Spinal cord (tissue), 10 donors: Measurements from ENCODE around the gene NT5C1A. TPM values are rescaled to one million over a fixed set of nuclear protein-coding genes. Genes with fewer than 3 reads are reported as not detected.

Experiments
- DNase-seq, 6 donors: peaks; one replicate each; pipeline versions ENCODE4 v3.0.0 to v3.0.0-alpha.2; 2013 to 2015; ENCODE audit warnings: low spot score in 6 of 6, low read depth in 4 of 6
- H3K27ac ChIP-seq: one replicate; pipeline ENCODE4 v1.5.1; 2013; ENCODE audit warnings: low read depth, low read length, control low read depth
- H3K27me3 ChIP-seq: one replicate; pipeline ENCODE4 v1.6.1; 2013; ENCODE audit warnings: low read length; ENCODE audit not compliant: control insufficient read depth, insufficient read depth
- H3K36me3 ChIP-seq: one replicate; pipeline ENCODE4 v1.6.1; 2013; ENCODE audit warnings: low read length; ENCODE audit not compliant: control insufficient read depth, insufficient read depth
- H3K4me1 ChIP-seq: one replicate; pipeline ENCODE4 v1.6.1; 2013; ENCODE audit warnings: low read length; ENCODE audit not compliant: control insufficient read depth, insufficient read depth
- H3K4me3 ChIP-seq: one replicate; pipeline ENCODE4 v1.5.1; 2013; ENCODE audit warnings: low read depth, low read length, control low read depth
- H3K9me3 ChIP-seq: one replicate; pipeline ENCODE4 v1.6.1; 2013; ENCODE audit warnings: low read length; ENCODE audit not compliant: control insufficient read depth, insufficient read depth
- WGBS: methylation state at CpG from one replicate; pipeline ENCODE4 v1.1.5; 2013; ENCODE audit warnings: missing lambda C conversion rate; ENCODE audit not compliant: insufficient coverage; 5-methylcytosine and 5-hydroxymethylcytosine counted together
- polyA plus RNA-seq, 2 donors: library from polyadenylated mRNA; unstranded; fragments of 120-200 nt; gene quantifications; one replicate each; pipeline ENCODE4 v1.2.1, GENCODE V29; 2013; ENCODE audit not compliant: insufficient read length in 2 of 2
- total RNA-seq, 2 donors: library from RNA; depleted of rRNA in 1 of 2; stranded (reverse); fragments of 120-200 nt in 1 of 2; fragments of >200 nt in 1 of 2; gene quantifications; one replicate each; pipeline versions ENCODE4 v1.2.3 to v1.2.4, GENCODE V29; 2013 to 2014
- donor health status: healthy.

Gene NT5C1A
- total and polyA plus RNA-seq, 4 donors, result 1.5 to 5.4 (median 2.8) TPM

- H3K36me3 ChIP-seq, result no peaks in the 10 kb centered on the region
- peak in 3 of 6 donors; percentile 24 to 56 (median 53) for DNase-seq
- peak overlapping the region; percentile 29 for H3K27ac ChIP-seq
- H3K27me3 ChIP-seq, result no peaks in the 10 kb centered on the region
- H3K4me1 ChIP-seq, result peaks cover 16% of the 10 kb centered on the region
- no peaks in the 10 kb centered on the region for H3K9me3 ChIP-seq
- 30% methylated on average over 7 of the region's 12 CpGs for WGBS
- no peak overlapping the region for H3K4me3 ChIP-seq
These were observed 25.4 kb downstream of the NT5C1A start for GRCh38 chr1:39646232-39647081.

GRCh38 chr1:39645411-39646043 is 26.4 kb downstream of the NT5C1A start:
- Histone ChIP-seq H3K27ac (no peak overlapping the region), H3K4me1 (peaks cover 16% of the 10 kb centered on the region)

GRCh38 chr1:39643705-39644104 is 28.2 kb downstream of the NT5C1A start:
- H3K9me3 ChIP-seq, result no peaks in the 10 kb centered on the region
- no peak overlapping the region for H3K27ac ChIP-seq
- H3K4me1 ChIP-seq, result peaks cover 21% of the 10 kb centered on the region
- DNase-seq, result no peak
- no peaks in the 10 kb centered on the region for H3K36me3 ChIP-seq
- no peak overlapping the region for H3K4me3 ChIP-seq
- WGBS, result 93% methylated on average over 2 of the region's 3 CpGs
- H3K27me3 ChIP-seq, result peaks cover 16% of the 10 kb centered on the region

More at GRCh38 chr1:39645411-39646043, 26.4 kb downstream of the NT5C1A start:
- Histone ChIP-seq H3K36me3 (no peaks in the 10 kb centered on the region), H3K27me3 (peaks cover under 1% of the 10 kb centered on the region), H3K4me3 (no peak overlapping the region), H3K9me3 (no peaks in the 10 kb centered on the region)
- DNase-seq, result no peak
- 80% methylated on average over 3 of the region's 3 CpGs for WGBS

- Histone ChIP-seq H3K27me3 (peaks cover 23% of the 10 kb centered on the region), H3K4me3 (no peak overlapping the region), H3K4me1 (peaks cover 22% of the 10 kb centered on the region), H3K36me3 (no peaks in the 10 kb centered on the region), H3K9me3 (no peaks in the 10 kb centered on the region), H3K27ac (no peak overlapping the region)
- 64% methylated on average over 2 of the region's 4 CpGs for WGBS
- no peak for DNase-seq
These were observed 29.1 kb downstream of the NT5C1A start for GRCh38 chr1:39642796-39643195.

GRCh38 chr1:39640861-39641260 is 31.0 kb downstream of the NT5C1A start:
- no peak for DNase-seq
- 95% methylated on average over 8 of the region's 8 CpGs for WGBS
- Histone ChIP-seq H3K27me3 (peaks cover 26% of the 10 kb centered on the region), H3K36me3 (no peaks in the 10 kb centered on the region), H3K9me3 (no peaks in the 10 kb centered on the region), H3K4me1 (peaks cover 22% of the 10 kb centered on the region), H3K27ac (no peak overlapping the region), H3K4me3 (no peak overlapping the region)

GRCh38 chr1:39639305-39640130 is 32.4 kb downstream of the NT5C1A start, which contains the start of gene HEYL:
Gene HEYL (minus strand): TSS chr1:39639643. CDS start chr1:39639625, 18 bp downstream.
- H3K27me3 ChIP-seq, result peaks cover 26% of the 10 kb centered on the region
- WGBS, result 8% methylated on average over 88 of the region's 88 CpGs
- peaks cover 27% of the 10 kb centered on the region for H3K4me1 ChIP-seq
- H3K4me3 ChIP-seq, result peak within 1 kb of the TSS; percentile 29
- H3K27ac ChIP-seq, result no peak within 1 kb of the TSS
- no peak for DNase-seq
- no peaks in the 10 kb centered on the region for H3K9me3 ChIP-seq
- no peaks in the 10 kb centered on the region for H3K36me3 ChIP-seq

- Histone ChIP-seq H3K27ac (no peak overlapping the region), H3K36me3 (no peaks in the 10 kb centered on the region), H3K4me1 (peaks cover 27% of the 10 kb centered on the region), H3K4me3 (peak overlapping the region; percentile 29), H3K9me3 (no peaks in the 10 kb centered on the region), H3K27me3 (peaks cover 26% of the 10 kb centered on the region)
- no peak for DNase-seq
- WGBS, result 53% methylated on average over 2 of the region's 3 CpGs
These were observed 33.0 kb downstream of the NT5C1A start for GRCh38 chr1:39638965-39639304.

- no peak overlapping the region for H3K4me3 ChIP-seq
- peaks cover 36% of the 10 kb centered on the region for H3K27me3 ChIP-seq
- no peaks in the 10 kb centered on the region for H3K36me3 ChIP-seq
- 37% methylated on average over 4 of the region's 4 CpGs for WGBS
- H3K27ac ChIP-seq, result peak overlapping the region; percentile 57
- DNase-seq, result peak in 2 of 6 donors; percentile 58 to 74
- no peaks in the 10 kb centered on the region for H3K9me3 ChIP-seq
- H3K4me1 ChIP-seq, result peaks cover 33% of the 10 kb centered on the region
These were observed 34.5 kb downstream of the NT5C1A start for GRCh38 chr1:39637361-39637760.

- H3K4me3 ChIP-seq, result no peak overlapping the region
- no peak overlapping the region for H3K27ac ChIP-seq
- no peaks in the 10 kb centered on the region for H3K9me3 ChIP-seq
- DNase-seq, result no peak
- peaks cover 40% of the 10 kb centered on the region for H3K4me1 ChIP-seq
- no peaks in the 10 kb centered on the region for H3K36me3 ChIP-seq
- WGBS, result 33% methylated on average over 1 of the region's 2 CpGs
- H3K27me3 ChIP-seq, result peaks cover 42% of the 10 kb centered on the region
These were observed 36.1 kb downstream of the NT5C1A start for GRCh38 chr1:39635871-39636210.
